HK-2 (cell line): ENCODE results near the gene SNED1.
"Not testable (repeated sequence)": the region's sequence is repeated elsewhere in the genome, so short reads cannot be mapped to it uniquely, and the experiment has no call there.

Experiments used
- DNase-seq: peaks from one replicate; pipeline ENCODE4 v3.0.0-alpha.2; 2018; ENCODE audit not compliant: unreplicated experiment

SNED1 gene

GRCh38 chr2:240972636-240973521 lies 25.5 kb upstream of the SNED1 start:
- no peak for DNase-seq

- no peak for DNase-seq
These were observed 23.4 kb upstream of the SNED1 start for GRCh38 chr2:240974771-240975572.

- DNase-seq = not testable (repeated sequence)
These were observed 22.5 kb upstream of the SNED1 start for GRCh38 chr2:240975903-240976302.

- DNase-seq = no peak
These were observed 17.1 kb upstream of the SNED1 start for GRCh38 chr2:240981280-240981679.

- no peak for DNase-seq
These were observed 16.3 kb upstream of the SNED1 start for GRCh38 chr2:240981871-240982800.

- DNase-seq = no peak
These were observed 15.6 kb upstream of the SNED1 start for GRCh38 chr2:240982821-240983281.

- DNase-seq = no peak
These were observed 14.9 kb upstream of the SNED1 start for GRCh38 chr2:240983361-240983995.

- DNase-seq = no peak
These were observed 14.4 kb upstream of the SNED1 start for GRCh38 chr2:240983996-240984498.

GRCh38 chr2:240985881-240986786 lies 12.3 kb upstream of the SNED1 start:
- DNase-seq = no peak

- DNase-seq = no peak
These were observed 11.5 kb upstream of the SNED1 start for GRCh38 chr2:240986787-240987411.

GRCh38 chr2:240987588-240987987 lies 10.8 kb upstream of the SNED1 start:
- no peak for DNase-seq

GRCh38 chr2:240988146-240988545 lies 10.3 kb upstream of the SNED1 start:
- no peak for DNase-seq

- DNase-seq = no peak
These were observed 9.7 kb upstream of the SNED1 start for GRCh38 chr2:240988571-240989271.

- DNase-seq = no peak
These were observed 8.8 kb upstream of the SNED1 start for GRCh38 chr2:240989451-240990265.

- DNase-seq = no peak
These were observed 8.2 kb upstream of the SNED1 start for GRCh38 chr2:240990266-240990529.

- DNase-seq = no peak
These were observed 7.6 kb upstream of the SNED1 start for GRCh38 chr2:240990726-240991377.

- DNase-seq = peak; percentile 84
These were observed 6.8 kb upstream of the SNED1 start for GRCh38 chr2:240991378-240992263.
